Neural crest cell (in vitro differentiated cells): ENCODE data around the gene AP5Z1. TPM values are rescaled to one million over a fixed set of nuclear protein-coding genes. Genes with fewer than 3 reads are reported as not detected.

ENCODE experiments used
- DNase-seq: peaks from one replicate; pipeline ENCODE4 v3.0.0; 2021; ENCODE audit warnings: low read depth, mixed read lengths, low spot score
- H3K27ac Mint-ChIP-seq: one replicate; pipeline ENCODE4 v1.8.0; 2021; ENCODE audit warnings: mild to moderate bottlenecking, mixed read lengths; ENCODE audit not compliant: unreplicated experiment
- H3K27me3 Mint-ChIP-seq: 2 replicates; pipeline ENCODE4 v1.8.0; 2021; ENCODE audit warnings: low read depth, mild to moderate bottlenecking, mixed read lengths
- H3K36me3 Mint-ChIP-seq: 2 replicates; pipeline ENCODE4 v1.8.0; 2021; ENCODE audit warnings: low read depth, mild to moderate bottlenecking, mixed read lengths
- H3K4me1 Mint-ChIP-seq: 2 replicates; pipeline ENCODE4 v1.8.0; 2021; ENCODE audit warnings: mixed read lengths
- H3K4me3 Mint-ChIP-seq: one replicate; pipeline ENCODE4 v1.8.0; 2021; ENCODE audit warnings: mild to moderate bottlenecking, mixed read lengths
- H3K9me3 Mint-ChIP-seq: 2 replicates; pipeline ENCODE4 v1.8.0; 2021; ENCODE audit warnings: mixed read lengths
- CTCF ChIP-seq: fragments of 200-600 bp; sonication (generic); conservative IDR thresholded peaks from 2 replicates; pipeline ENCODE4 v1.5.0; 2021; ENCODE audit warnings: antibody characterized with exemption, mild to moderate bottlenecking
- long read RNA-seq: library from polyadenylated mRNA; unstranded; transcript quantifications from one replicate; pipeline ENCODE4 v2.0.0, GENCODE V29; 2020
- total RNA-seq: library from RNA; stranded (reverse); gene quantifications from 2 replicates; pipeline ENCODE4 v1.2.1, GENCODE V29; 2021

The AP5Z1 gene, protein sequence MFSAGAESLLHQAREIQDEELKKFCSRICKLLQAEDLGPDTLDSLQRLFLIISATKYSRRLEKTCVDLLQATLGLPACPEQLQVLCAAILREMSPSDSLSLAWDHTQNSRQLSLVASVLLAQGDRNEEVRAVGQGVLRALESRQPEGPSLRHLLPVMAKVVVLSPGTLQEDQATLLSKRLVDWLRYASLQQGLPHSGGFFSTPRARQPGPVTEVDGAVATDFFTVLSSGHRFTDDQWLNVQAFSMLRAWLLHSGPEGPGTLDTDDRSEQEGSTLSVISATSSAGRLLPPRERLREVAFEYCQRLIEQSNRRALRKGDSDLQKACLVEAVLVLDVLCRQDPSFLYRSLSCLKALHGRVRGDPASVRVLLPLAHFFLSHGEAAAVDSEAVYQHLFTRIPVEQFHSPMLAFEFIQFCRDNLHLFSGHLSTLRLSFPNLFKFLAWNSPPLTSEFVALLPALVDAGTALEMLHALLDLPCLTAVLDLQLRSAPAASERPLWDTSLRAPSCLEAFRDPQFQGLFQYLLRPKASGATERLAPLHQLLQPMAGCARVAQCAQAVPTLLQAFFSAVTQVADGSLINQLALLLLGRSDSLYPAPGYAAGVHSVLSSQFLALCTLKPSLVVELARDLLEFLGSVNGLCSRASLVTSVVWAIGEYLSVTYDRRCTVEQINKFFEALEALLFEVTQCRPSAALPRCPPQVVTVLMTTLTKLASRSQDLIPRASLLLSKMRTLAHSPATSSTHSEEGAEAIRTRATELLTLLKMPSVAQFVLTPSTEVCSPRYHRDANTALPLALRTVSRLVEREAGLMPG
- 31.2 and 37.6 TPM in 2 replicates for total RNA-seq
- long read RNA-seq, partial matches to known transcripts = 0 of 1 reads
- long read RNA-seq, other reads (novel, unspliced or antisense) = 0 of 1 reads

GRCh38 chr7:4775250-4775847 lies at the start of gene AP5Z1:
TSS of gene AP5Z1 (plus strand) at chr7:4775623. CDS start at chr7:4775716, 93 bp downstream.
- no peaks in the 10 kb centered on the region for H3K27me3 Mint-ChIP-seq
- peak within 1 kb of the TSS; percentile 98 for H3K4me3 Mint-ChIP-seq
- H3K9me3 Mint-ChIP-seq = no peaks in the 10 kb centered on the region
- H3K27ac Mint-ChIP-seq = peak within 1 kb of the TSS; percentile 99
- H3K4me1 Mint-ChIP-seq = peaks cover 27% of the 10 kb centered on the region
- no peak for TF ChIP-seq CTCF
- H3K36me3 Mint-ChIP-seq = peaks cover 3% of the 10 kb centered on the region
- DNase-seq = peak; percentile 86

GRCh38 chr7:4725850-4726450 lies 49.5 kb upstream of the AP5Z1 start:
- no peak for TF ChIP-seq CTCF
- no peaks in the 10 kb centered on the region for H3K9me3 Mint-ChIP-seq
- H3K27ac Mint-ChIP-seq = peak overlapping the region; percentile 99
- H3K4me1 Mint-ChIP-seq = peaks cover 35% of the 10 kb centered on the region
- H3K27me3 Mint-ChIP-seq = no peaks in the 10 kb centered on the region
- no peaks in the 10 kb centered on the region for H3K36me3 Mint-ChIP-seq
- DNase-seq = no peak
- peak overlapping the region; percentile 81 for H3K4me3 Mint-ChIP-seq

GRCh38 chr7:4726566-4726965 lies 48.9 kb upstream of the AP5Z1 start:
- Mint-ChIP-seq H3K9me3 (no peaks in the 10 kb centered on the region), H3K36me3 (no peaks in the 10 kb centered on the region), H3K27ac (no peak overlapping the region), H3K4me1 (peaks cover 33% of the 10 kb centered on the region), H3K4me3 (peak overlapping the region; percentile 44), H3K27me3 (no peaks in the 10 kb centered on the region)
- no peak for TF ChIP-seq CTCF
- no peak for DNase-seq

DNA sequence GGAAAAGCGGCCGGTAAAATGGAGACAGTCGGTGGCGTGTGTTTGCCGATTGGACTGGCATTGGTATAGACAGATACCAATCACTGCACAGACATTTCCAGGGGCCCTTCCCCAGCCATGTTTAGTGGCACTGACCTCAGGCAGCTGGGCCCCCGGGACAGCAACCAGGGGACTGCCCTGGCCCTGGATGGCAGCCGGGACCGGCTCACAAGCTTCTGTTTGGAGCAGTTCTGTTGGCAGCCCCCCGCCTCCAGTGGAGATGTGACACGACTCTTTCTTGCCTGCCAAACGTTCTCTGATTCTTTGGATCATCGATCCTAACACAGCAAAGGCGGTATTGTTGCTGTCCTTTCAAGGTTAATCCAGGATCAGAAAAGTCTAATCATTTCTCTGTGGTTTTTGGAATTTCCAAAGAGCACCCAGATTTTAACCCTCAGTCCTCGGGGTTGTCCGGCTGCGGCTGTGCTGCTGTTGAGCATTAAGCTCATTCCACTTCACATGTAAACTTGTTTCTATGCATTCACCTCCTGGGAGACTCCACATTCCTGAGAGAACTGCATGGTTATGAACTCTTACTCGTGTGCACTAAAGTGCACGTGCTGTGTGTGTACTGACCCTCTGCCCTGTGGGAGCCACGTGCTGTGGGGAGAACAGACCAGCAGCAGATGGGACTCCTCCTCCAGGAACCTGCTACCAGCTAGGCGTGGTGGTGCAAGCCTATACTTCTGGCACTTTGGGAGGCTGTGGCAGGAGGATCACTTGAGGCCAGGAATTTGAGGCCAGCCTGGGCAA lies 47.3 kb upstream of the AP5Z1 start:
- H3K27me3 Mint-ChIP-seq = no peaks in the 10 kb centered on the region
- H3K4me3 Mint-ChIP-seq = no peak overlapping the region
- peaks cover 30% of the 10 kb centered on the region for H3K4me1 Mint-ChIP-seq

More for the DNA sequence above, 47.3 kb upstream of the AP5Z1 start:
- no peak for DNase-seq
- Mint-ChIP-seq H3K9me3 (no peaks in the 10 kb centered on the region), H3K36me3 (no peaks in the 10 kb centered on the region), H3K27ac (no peak overlapping the region)
- TF ChIP-seq CTCF = no peak
